ENCODE results near the gene DNAJC4.

Gene DNAJC4

GRCh38 chr11:64208796-64209562 is 21.4 kb upstream of the DNAJC4 start:
- DNase-seq = no peak

- DNase-seq = no peak
Measured at GRCh38 chr11:64209563-64209843, 20.8 kb upstream of the DNAJC4 start.

- DNase-seq = no peak
Measured at GRCh38 chr11:64210301-64211020, 19.9 kb upstream of the DNAJC4 start.

GRCh38 chr11:64211181-64211872 is 19.0 kb upstream of the DNAJC4 start:
- no peak for DNase-seq

GRCh38 chr11:64216879-64217278 is 13.5 kb upstream of the DNAJC4 start:
- no peak for DNase-seq

GRCh38 chr11:64218628-64219353 is 11.6 kb upstream of the DNAJC4 start:
- no peak for DNase-seq

GRCh38 chr11:64219354-64219684 is 11.0 kb upstream of the DNAJC4 start:
- DNase-seq = no peak

- no peak for DNase-seq
Measured at GRCh38 chr11:64219755-64220154, 10.6 kb upstream of the DNAJC4 start.

GRCh38 chr11:64220271-64220670 is 10.1 kb upstream of the DNAJC4 start:
- no peak for DNase-seq

GRCh38 chr11:64220798-64221197 is 9.6 kb upstream of the DNAJC4 start:
- DNase-seq = no peak

GRCh38 chr11:64222651-64223000 is 7.7 kb upstream of the DNAJC4 start:
- no peak for DNase-seq

GRCh38 chr11:64223001-64223651 is 7.2 kb upstream of the DNAJC4 start:
- DNase-seq = no peak

GRCh38 chr11:64224151-64224890 is 6.0 kb upstream of the DNAJC4 start:
- no peak for DNase-seq

- DNase-seq = no peak
Measured at GRCh38 chr11:64224891-64225607, 5.3 kb upstream of the DNAJC4 start.

GRCh38 chr11:64225608-64226506 is 4.5 kb upstream of the DNAJC4 start, which contains the start of the genes NUDT22 and TRPT1:
Gene NUDT22 (plus strand): TSS chr11:64226274. CDS start chr11:64226653, 379 bp downstream.
Gene TRPT1 (minus strand): TSS chr11:64226186. CDS start chr11:64225860, 326 bp downstream.
- DNase-seq = peak; percentile 83

GRCh38 chr11:64226507-64227051 is 3.8 kb upstream of the DNAJC4 start:
- DNase-seq = peak; percentile 53

- no peak for DNase-seq
Measured at GRCh38 chr11:64227405-64227956, 2.9 kb upstream of the DNAJC4 start.

- DNase-seq = no peak
Measured at GRCh38 chr11:64229090-64229743, 1.1 kb upstream of the DNAJC4 start.

GRCh38 chr11:64229744-64230170 is 591 bp upstream of the DNAJC4 start:
- no peak for DNase-seq
